ENCODE measurements around the gene WDR91.
"Not testable (repeated sequence)": the region's sequence is repeated elsewhere in the genome, so short reads cannot be mapped to it uniquely, and the experiment has no call there.

Gene WDR91

DNA sequence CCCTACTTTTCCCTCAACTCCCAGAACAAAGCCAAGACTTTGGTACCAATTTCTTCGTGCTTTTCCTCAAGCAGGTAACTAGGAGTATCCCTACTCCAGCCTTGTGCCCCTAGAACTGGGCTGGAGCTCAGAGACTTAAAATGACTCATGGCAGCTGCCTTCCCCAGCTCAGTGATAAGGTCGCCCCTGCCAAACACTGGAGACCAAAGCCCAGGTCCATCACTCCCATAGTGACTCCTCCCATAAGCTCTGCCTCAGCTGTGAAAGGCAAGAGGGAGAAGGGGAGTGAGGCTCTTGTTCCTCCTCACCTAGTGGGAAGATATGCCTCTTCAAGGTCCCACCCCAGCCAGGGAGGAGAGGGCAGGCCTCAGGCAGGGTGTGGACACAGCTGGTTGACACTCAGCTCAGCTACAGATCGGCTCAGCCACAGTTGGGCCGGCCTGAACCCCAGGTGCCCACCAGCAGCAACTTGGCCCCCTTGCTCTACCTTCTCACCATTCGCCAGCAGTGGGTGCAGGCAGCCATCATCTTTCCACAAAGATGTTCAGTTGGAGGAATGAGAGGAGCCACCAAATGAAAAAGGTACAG is 27.0 kb downstream of the WDR91 start:
- Histone ChIP-seq H3K4me3 (no peak overlapping the region), H3K27ac (no peak overlapping the region)

DNA sequence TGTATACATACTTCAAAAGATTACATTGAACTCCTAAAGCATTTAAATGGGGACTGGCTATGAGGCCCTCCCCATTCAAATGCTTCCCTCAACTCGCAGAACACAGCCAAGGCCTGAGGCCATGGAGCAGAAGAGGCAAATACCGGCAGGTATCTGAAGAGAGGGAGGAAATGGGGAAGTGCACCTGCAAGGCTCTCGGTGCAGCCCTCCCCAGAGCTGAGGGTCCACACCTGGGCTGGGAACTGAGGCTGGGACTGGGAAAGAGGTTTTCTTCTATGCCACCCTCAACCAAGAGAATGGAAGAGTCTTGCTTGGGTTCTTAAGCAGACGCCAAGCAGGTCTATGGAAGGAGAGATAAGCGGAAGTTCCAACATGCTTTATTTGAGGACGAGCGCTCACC is 27.8 kb downstream of the WDR91 start:
- H3K27ac ChIP-seq: no peak overlapping the region
- no peak overlapping the region for H3K4me3 ChIP-seq

DNA sequence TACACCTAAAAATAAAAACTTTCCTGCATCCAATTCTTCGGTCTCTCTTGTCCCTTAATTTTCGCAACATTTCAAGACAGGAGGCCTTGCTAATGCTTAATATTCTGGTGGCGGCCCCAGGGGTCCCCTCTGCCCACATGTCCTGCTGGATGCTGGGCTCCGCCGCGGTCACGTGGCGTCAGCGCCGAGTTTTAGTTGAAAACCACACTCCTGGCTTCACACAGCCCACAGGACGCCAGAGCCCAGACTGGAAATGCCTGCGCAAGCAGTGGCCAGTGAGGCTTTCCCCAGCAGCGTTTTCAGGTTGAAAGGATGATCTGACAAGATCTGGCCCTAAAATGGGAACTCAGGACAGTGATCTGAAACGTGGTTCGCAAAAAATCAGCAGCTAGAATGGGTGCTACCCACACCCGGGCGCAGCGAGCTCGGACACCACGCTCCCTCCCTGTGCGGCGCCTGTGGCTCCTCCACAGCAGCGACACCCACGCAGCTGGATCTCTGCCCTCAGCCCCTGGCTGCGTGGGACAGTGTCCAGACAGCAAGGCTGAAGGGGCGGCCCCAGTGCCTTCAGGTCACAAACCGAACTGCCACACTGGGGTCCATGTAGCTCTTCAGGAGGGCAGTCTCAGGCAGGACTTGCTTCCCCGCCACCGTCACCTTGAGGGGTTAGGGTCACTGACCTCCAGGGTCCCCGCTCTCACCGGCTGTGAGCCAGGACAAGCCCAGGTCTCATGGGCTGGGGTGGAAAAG is 29.2 kb downstream of the WDR91 start:
- no peak overlapping the region for H3K27ac ChIP-seq

DNA sequence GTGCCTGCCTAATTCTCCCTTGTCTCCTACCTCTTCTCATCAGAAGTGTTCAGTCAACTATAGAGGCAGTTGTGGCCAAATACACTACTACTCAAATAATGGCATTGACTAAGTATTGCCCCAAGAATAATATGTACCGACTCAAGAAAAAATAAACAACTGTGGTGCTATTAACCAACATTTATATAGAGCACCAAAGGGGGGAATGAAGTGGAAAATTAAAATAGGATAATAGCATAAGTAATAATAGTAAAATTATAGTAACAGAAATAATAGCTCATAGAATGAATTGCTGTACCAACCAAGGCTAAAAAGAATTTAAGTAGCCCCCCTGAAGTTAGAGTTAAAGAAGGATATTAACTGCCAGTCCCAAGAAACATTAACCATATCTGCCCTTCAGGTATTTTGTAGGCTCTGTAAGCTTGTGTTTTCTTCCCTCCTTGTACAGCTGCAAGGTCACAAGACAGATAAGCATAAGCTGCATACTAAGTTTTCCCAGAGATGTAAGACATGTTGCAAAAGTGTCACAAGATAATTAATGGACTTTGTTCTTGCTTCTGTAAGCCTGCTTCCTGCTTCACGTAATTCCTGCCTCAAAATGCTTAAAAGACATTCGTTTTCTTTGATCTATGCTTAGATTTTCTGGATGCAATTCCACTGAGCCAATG is 29.9 kb downstream of the WDR91 start:
- Histone ChIP-seq H3K4me3 (no peak overlapping the region), H3K27ac (no peak overlapping the region)

More for the DNA sequence above, 29.2 kb downstream of the WDR91 start:
- no peak overlapping the region for H3K4me3 ChIP-seq

DNA sequence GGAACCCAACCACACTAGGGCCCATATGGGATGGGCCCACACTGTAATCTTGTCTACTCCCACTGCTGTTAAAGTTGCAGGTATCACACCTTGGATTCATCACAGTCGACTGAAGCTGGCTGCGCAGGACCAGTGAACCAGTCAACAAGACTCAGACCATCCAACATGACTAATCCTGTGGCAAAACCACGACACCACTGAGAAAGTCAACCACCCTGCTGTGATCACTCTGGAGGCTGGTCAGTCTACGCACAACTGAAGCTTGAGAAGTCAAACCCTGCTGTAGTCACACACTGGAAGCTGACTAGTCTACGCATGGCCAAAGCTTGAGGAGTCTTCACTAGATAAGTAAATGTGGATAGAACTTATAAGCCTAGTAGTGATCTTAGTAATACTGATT is 31.2 kb downstream of the WDR91 start:
- Histone ChIP-seq H3K27ac (no peak overlapping the region), H3K4me3 (no peak overlapping the region)

DNA sequence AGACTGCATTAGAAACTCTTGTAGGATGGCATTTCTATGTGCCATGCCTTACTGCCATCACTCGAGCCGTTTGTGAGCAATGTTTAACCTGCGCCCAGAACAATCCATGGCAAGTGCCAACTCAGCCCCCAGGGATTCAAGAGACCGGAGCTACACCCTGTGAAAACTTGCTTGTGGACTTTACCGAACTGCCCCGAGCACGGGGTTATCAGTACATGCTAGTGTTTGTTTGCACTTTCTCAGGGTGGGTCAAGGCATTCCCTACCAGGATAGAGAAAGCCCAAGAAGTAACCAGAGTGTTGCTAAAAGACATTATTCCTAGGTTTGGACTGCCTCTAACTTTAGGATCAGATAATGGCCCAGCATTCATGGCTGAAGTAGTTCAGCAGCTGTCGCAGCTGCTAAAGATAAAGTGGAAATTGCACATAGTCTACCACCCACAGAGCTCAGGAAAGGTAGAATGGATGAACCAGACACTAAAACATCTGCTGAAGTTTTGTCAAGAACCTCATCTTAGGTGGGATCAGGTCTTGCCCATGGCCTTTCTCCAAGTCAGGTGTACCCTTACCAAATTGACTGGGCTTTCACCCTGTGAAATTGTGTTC is 31.9 kb downstream of the WDR91 start:
- Histone ChIP-seq H3K4me3 (no peak overlapping the region), H3K27ac (peak overlapping the region in 1 of 21 experiments; percentile 6)

DNA sequence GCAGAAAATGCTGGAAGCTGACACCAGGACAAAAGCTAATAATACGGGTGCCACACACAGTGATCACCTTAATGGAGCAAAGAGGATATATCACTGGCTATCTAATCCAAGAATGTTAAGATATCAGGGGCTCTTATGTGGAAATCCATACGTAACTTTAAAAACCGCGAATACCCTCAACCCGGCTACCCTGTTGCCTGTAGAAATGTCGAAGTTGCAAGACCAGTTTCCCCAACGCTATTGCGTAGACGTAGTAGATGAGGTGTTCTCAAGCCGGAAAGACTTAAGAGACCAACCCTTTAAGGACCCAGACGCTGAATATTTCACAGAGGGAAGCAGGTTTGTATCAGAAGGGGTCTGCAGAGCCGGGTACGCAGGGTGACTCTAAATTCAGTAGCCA is 33.0 kb downstream of the WDR91 start:
- Histone ChIP-seq H3K4me3 (no peak overlapping the region), H3K27ac (peak overlapping the region in 3 of 21 experiments; percentile 5 to 65 (median 56))

DNA sequence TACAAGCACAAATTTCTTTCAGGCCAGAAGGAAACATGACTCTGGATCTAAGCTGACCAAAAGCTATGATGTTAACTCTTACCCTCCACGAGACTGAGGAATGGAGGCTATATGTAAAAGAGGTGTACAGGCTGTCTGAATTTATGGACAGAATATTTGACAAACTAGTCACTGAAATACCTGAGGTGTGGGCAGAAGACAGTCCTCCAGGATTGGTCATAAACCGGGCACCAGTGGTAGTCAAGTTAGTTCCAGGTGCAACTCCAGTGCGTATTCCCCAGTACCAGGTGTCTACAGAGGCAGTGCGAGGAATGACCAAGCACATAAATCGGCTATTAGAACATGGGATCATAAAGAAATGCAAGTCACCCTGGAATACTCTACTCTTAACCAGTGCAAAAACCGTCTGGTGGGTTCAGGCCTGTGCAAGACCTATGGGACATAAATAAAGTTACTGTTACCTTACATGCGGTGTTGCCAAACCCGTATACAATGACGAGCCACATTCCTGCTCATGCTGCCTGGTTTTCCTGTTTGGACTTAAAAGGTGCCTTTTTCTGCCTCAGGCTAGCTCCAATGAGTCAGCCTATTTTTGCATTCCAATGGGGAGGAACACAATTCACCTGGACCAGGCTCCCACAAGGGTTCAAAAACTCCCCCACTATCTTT is 34.2 kb downstream of the WDR91 start:
- H3K4me3 ChIP-seq: no peak overlapping the region
- H3K27ac ChIP-seq: peak overlapping the region in 11 of 21 experiments; percentile 4 to 65 (median 47)

DNA sequence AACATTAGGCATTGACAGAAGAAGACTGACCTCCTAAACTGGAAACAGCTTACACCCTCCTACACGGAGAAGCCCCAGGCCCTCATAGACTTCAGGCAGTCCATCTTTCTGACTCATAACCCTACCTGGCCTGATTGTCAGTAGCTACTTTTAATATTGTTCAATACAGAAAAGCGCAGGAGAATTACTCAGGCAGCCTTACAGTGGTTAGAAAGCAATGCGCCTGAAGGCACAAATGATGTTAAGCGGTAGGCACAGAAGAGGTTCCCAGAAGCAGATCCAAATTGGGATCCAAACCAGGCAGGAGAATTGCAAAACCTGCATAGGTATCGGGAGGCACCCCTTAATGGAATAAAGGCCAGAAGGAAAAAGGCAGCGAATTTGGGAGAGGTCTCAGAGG is 35.4 kb downstream of the WDR91 start:
- H3K4me3 ChIP-seq: no peak overlapping the region
- H3K27ac ChIP-seq: peak overlapping the region in 4 of 21 experiments; percentile 31 to 63 (median 54)

DNA sequence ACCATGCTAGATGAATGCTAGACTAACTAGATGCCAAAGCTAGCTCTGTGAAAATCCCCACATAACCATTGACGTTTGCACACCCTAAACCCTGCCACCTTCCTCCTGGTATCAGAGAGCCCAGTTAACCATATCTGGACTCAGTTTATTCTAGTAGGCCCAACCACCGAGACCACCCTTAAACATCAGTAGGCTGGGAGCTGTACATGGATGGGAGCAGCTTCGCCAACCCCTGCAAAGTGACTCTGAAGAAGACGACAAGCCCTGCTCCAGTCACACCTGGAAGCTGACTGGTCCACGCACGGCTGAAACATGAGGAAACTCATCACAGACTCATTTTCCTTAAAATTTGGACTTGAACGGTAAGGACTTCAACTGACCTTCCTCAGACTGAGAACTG is 36.4 kb downstream of the WDR91 start:
- Histone ChIP-seq H3K27ac (no peak overlapping the region), H3K4me3 (no peak overlapping the region)

DNA sequence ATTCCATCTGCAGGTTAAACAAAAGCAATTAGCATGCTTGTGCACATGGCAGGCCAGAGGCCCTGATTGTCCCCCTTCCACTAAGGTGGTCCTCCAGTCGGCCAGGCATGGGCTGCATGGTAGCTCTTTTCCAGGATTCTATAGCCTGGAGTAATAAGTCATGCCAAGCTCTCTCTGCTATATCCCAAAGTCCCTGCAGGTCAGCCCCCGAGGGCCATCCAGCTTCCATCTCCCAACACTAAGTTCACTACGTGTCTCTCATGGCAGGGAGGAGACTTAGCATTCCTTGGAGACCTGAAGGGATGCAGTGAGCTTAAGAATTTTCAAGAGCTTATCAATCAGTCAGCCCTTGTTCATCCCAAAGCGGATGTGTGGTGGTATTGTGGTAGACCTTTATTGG is 37.4 kb downstream of the WDR91 start:
- not testable (repeated sequence) for H3K27ac ChIP-seq, H3K4me3 ChIP-seq

DNA sequence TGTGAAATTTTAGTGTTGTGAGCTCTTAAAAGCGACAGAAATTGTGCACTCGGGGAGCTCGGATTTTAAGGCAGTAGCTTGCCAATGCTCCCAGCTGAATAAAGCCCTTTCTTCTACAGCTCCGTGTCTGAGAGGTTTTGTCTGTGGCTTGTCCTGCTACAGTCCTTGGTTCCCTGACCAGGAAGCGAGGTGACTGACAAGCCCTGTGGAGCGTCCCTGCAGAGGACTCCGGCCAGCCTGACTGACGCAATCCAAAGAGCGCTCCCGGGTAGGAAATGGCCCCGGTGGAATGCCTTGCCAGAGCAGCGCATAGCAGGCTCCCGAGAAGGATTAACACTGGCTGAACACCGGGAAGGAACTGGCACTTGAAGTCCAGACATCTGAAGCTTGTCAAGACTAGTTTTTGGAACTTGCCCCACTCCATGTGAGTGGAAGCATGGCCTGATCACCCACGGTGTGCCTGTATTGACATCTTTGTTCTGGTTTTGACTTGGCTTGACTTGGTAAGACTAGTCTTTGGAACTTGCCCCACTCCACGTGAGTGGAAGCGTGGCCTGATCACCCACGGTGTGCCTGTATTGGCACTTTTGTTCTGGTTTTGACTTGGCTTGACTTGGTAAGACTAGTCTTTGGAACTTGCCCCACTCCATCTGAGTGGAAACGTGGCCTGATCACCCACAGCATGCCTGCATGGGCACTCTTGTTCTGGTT is 39.6 kb downstream of the WDR91 start:
- not testable (repeated sequence) for H3K4me3 ChIP-seq

DNA sequence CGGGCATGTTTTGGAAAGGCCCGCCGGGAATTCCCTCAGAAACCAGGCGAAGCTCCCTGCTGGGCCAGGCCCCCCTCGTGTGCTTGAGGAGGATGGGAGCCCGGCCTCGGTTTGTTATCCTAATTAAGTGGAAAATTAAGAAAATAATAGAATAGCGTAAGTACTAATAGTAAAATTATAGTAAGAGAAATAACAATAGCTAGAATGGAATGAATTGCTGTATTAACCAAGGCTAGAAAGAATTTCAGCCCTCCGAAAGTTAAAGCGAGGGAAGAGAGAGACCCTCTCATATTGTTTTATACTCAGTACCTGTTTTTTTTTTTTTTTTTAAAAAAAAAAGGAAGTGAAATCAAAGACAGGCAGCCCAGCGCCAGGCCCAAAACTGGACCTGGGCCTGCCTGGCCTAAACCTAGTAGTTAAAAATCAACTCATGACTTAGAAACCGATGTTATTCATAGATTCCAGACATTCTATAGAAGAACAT is 40.3 kb downstream of the WDR91 start:
- Histone ChIP-seq H3K4me3 (peak overlapping the region; percentile 56 to 82 (median 60)), H3K27ac (peak overlapping the region; percentile 85 to 99 (median 97))

More for the DNA sequence above, 39.6 kb downstream of the WDR91 start:
- peak overlapping the region in 18 of 21 experiments; percentile 70 to 99 (median 97) for H3K27ac ChIP-seq

DNA sequence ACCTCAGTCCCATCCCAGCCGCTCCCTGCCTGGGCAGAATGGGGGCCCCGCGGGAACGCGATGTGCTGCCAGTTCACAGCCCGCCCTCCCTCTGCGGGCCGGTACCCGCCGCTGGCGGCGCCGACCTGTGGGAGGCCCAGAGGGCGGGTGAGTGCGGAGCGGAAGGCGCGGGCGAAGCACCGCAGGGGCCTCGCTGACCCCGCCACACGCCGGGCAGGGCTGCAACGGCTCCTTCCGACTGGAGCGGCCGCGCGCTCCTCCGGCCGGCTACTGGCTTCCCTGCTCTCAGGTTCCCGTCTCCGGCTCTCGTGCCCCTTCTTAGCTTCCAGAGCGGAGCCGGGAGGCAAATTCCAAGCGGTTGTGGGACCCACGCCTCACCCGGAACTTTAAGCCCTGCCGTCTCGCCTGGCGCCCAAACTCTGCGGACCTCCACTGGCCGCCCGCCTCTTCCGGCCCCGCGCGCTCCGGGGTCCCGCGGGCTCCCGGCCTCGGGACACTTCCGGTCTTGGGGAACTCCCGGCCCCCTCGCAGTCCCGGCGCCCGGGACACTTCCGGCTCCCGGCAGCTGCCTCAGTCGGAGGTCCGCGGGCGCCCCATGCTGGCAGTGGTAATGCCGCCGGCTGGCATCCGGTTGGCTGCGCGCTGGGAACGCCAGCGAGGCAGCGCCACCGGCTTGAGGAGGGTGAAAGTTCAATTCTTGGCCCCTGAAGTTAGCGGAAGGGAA is 40.9 kb downstream of the WDR91 start, which contains the start of gene CYREN:
Gene CYREN, minus strand, starts transcription at position 434 of the 724 bp plus-strand sequence. CDS start 1,785 bp downstream, outside the sequence.
- Histone ChIP-seq H3K27ac (peak within 1 kb of the TSS; percentile 85 to 99 (median 97)), H3K4me3 (peak within 1 kb of the TSS; percentile 56 to 82 (median 60))

DNA sequence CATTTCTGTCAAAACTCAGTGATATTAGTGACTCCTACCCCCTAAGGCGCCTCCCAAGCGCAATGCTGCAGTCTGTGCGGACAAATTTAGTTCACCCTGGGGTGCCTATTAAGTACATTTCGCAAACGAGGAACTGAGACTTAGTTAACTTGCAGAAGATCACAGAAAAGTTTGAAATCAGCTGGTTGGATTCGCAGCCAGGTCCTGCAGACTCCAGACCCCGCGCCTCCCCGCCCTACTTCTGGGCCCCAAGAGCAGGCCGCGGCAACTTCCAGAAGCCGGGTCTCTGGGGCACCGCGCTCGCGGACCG is 41.4 kb downstream of the WDR91 start:
- Histone ChIP-seq H3K27ac (peak overlapping the region; percentile 85 to 99 (median 97)), H3K4me3 (peak overlapping the region; percentile 56 to 82 (median 60))

DNA sequence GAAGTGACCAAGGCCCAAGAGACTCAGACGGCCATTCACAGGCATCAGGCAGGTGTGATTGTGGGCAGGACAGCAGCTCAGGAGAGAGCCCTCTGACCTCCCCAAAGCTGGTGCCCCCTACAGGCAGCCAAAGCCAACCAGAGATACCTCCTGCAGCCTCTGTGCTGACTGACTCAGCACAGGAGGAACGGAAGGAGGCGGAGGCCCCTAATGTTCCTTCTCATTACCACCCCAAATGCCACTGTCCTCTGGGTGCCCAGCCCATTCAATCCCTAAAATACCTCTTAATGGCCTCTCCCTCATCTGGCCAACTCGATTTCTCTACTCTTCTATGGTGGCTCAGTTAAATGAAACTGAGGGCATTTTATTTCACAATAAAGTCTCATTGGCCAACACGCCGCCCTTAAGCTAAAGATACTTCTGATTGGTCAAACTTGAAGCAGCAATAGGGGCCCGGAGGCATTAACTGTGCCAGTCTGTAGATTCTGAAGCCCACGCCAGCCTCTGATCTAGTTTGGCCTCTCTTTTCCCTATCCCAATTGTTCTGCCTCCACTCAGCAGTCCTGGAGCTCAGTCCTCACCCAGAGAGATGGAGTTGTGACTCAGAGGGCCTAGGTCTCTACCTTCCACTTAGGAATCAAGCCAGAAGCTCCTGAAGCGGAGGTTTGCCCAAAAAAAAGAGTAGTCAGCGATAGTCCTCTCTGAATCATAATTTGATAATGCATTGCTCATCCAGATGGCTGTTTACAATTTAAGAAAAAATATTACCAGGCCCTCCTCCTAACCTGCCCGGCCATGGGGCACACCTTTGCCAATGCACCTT is 42.0 kb downstream of the WDR91 start:
- Histone ChIP-seq H3K27ac (peak overlapping the region; percentile 85 to 99 (median 97)), H3K4me3 (peak overlapping the region; percentile 56 to 82 (median 60))

DNA sequence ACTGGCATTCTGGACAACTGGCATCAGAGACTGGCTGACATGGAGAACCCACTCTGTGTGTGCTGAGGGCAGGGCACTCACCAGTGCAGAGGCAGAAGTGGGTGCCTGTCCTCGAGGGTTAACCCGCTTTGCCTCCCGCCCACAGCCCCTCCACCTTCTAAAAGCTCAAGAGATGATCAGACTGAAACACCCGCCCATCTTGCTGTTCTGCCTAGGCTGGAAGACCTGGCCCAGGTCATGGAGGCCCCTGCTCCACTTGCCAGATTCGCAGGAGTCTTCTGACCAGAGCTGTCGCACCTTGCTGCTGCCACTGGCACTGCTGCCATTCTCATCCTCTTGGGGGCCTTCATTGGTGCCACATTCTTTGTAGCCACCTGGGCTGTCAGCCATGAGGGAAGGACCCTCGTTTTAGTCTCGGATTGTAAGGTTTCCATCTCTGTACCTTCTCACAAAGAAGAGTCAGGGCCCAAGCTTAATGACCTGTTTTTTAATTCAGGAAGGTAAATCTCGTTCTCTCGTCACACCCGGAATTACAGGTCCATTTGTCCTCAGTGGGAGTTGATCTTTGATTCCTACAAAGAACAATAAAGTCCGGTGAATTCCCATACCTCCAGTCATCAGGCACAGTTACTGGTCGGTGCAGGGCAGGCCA is 42.7 kb downstream of the WDR91 start:
- Histone ChIP-seq H3K27ac (peak overlapping the region in 15 of 21 experiments; percentile 2 to 99 (median 97)), H3K4me3 (no peak overlapping the region)

Measured in skin epidermis (tissue), 12 donors.